Lung (tissue), 12 donors: ENCODE data around the gene ZNF318. TPM values are rescaled to one million over a fixed set of nuclear protein-coding genes. Genes with fewer than 3 reads are reported as not detected.

Experiments used
- ATAC-seq: fragments of 200-7000 bp; cut with Tn5 transposase; one replicate; pipeline ENCODE4 v1.9.1; 2020; ENCODE audit warnings: moderate number of reproducible peaks; ENCODE audit not compliant: insufficient read depth, low FRiP score
- DNase-seq, 3 donors: peaks; one replicate each; pipeline ENCODE4 v3.0.0-alpha.2; 2013 to 2017
- H3K27ac ChIP-seq, 2 donors: one replicate each; pipeline ENCODE4 v1.5.1; 2013; ENCODE audit warnings: mild to moderate bottlenecking in 2 of 2, moderate library complexity in 2 of 2, control low read depth in 1 of 2, inconsistent platforms in 1 of 2, low read depth in 1 of 2, low read length in 1 of 2
- H3K27me3 ChIP-seq, 3 donors: one replicate each; pipeline ENCODE4 v1.5.1; 2013; ENCODE audit warnings: low read length in 2 of 3; ENCODE audit not compliant: control insufficient read depth in 3 of 3, insufficient read depth in 3 of 3
- H3K36me3 ChIP-seq, 4 donors: one replicate each; pipeline ENCODE4 v1.5.1; 2013; ENCODE audit warnings: low read length in 4 of 4, mild to moderate bottlenecking in 1 of 4, moderate library complexity in 1 of 4; ENCODE audit not compliant: control insufficient read depth in 4 of 4, insufficient read depth in 4 of 4
- H3K4me1 ChIP-seq, 5 donors: one replicate each; pipeline ENCODE4 v1.5.1; 2013; ENCODE audit warnings: low read length in 5 of 5, mild to moderate bottlenecking in 2 of 5, moderate library complexity in 1 of 5; ENCODE audit not compliant: control insufficient read depth in 5 of 5, insufficient read depth in 5 of 5
- H3K4me3 ChIP-seq: one replicate; pipeline ENCODE4 v1.5.1; 2013; ENCODE audit warnings: mild to moderate bottlenecking, control low read depth, moderate library complexity
- H3K9ac ChIP-seq, 2 donors: one replicate each; pipeline ENCODE4 v1.5.1; 2013; ENCODE audit warnings: low read length in 2 of 2, control low read depth in 1 of 2; ENCODE audit not compliant: insufficient read depth in 1 of 2
- H3K9me3 ChIP-seq, 4 donors: one replicate each; pipeline ENCODE4 v1.5.1; 2013; ENCODE audit warnings: low read length in 3 of 4, mild to moderate bottlenecking in 1 of 4, moderate library complexity in 1 of 4; ENCODE audit not compliant: control insufficient read depth in 4 of 4, insufficient read depth in 3 of 4
- CTCF ChIP-seq: IDR thresholded peaks from 2 replicates; pipeline ENCODE4 v1.5.1; 2012; ENCODE audit warnings: mild to moderate bottlenecking; ENCODE audit errors: control extremely low read depth, extremely low read depth
- WGBS, 2 donors: extraction: QIAGEN DNeasy Blood & Tissue Kit; methylation state at CpG; one replicate each; pipeline ENCODE4 v1.1.7; 2013; 5-methylcytosine and 5-hydroxymethylcytosine counted together
- polyA plus RNA-seq, 2 donors: library from polyadenylated mRNA; stranded (reverse); fragments of 200-250 nt; gene quantifications; one replicate each; pipeline ENCODE4 v1.2.1, GENCODE V29; 2013
- total RNA-seq, 2 donors: library from RNA; depleted of rRNA in 1 of 2; stranded (reverse); fragments of >200 nt in 1 of 2; gene quantifications; one replicate each; pipeline ENCODE4 v1.2.1, GENCODE V29; 2014 to 2021
- donor health status: control.
- donor health status: control.
- donor health status: Bipolar disorder and iron deficiency.
- donor health status: healthy.
- donor health status: DM: yes; HTN: yes; CAD: no.

The ZNF318 gene
- total and polyA plus RNA-seq, 4 donors = 4.1 to 20.5 (median 8.8) TPM

DNA sequence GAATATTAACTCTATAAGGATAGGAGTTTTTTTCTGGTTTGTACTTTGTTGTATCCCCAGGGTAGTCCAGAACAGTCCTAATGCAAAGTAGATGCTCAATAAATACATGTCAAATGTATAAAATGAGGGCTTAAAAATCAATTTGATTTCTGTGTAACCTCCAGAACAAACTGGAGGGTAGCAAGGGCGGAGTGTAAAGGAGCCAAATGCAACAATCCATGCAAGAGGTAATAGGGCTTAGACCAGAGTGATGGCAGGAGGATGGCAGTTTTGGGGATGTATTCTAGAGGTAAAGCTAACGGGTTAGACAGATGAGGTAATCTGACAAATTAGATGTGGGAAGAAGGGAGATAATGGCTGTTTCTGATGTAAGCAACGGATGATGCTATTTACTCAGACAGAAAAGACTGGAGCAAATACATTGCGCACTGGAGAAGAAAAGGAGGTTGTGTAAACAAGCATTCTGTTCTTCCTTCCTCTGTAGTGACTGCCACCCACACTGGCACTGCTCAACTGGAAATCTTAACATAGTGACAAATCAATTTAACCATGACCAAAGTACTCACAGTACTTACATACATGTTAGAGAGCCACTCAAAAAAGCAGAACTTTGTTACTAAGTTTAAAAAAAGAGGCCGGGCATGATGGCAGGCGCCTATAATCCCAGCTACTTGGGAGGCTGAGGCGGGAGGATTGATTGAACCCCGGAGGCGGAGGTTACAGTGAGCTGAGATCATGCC is 2.0 kb downstream of the ZNF318 start:
- no peak for TF ChIP-seq CTCF
- Histone ChIP-seq H3K4me3 (no peak overlapping the region), H3K27me3 (no peaks in the 10 kb centered on the region), H3K27ac (no peak overlapping the region), H3K9ac (no peak overlapping the region), H3K9me3 (no peaks in the 10 kb centered on the region), H3K36me3 (peaks cover 11 to 20% (median 14%) of the 10 kb centered on the region in 4 donors), H3K4me1 (peaks cover 4 to 17% (median 5%) of the 10 kb centered on the region in 5 donors)
- WGBS, 2 donors = 53 to 63% methylated on average over 9 of the region's 9 CpGs
- DNase-seq (no peak), ATAC-seq (no peak)

DNA sequence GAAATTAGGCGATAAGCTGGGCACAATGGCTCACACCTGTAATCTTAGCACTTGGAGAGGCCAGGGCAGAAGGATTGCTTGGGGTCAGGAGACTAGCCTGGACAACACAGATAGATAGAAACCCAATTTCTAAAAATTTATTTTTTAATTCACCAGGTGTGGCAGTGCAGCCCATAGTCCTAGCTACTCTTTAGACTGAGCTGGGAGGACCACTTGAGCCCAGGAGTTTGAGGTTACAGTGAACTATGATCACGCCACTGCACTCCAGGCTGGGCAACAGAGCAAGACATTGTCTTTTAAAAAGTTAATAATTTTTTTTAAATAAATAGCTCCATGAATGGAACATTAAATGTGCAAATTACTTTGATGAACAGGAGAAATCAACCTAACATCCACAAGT is 8.2 kb downstream of the ZNF318 start:
- 92 to 93% methylated on average over 2 of the region's 2 CpGs for WGBS, 2 donors

GRCh38 chr6:43359831-43360230 is 9.6 kb downstream of the ZNF318 start:
- H3K27me3 ChIP-seq = no peaks in the 10 kb centered on the region
- no peak overlapping the region for H3K9ac ChIP-seq
- peaks cover 0 to 4% (median 0%) of the 10 kb centered on the region in 4 donors for H3K9me3 ChIP-seq
- no peak for TF ChIP-seq CTCF
- H3K4me1 ChIP-seq = no peaks in the 10 kb centered on the region
- 93% methylated on average over 1 of the region's 1 CpG for WGBS, 2 donors
- peaks cover 29 to 31% (median 30%) of the 10 kb centered on the region in 4 donors for H3K36me3 ChIP-seq
- no peak overlapping the region for H3K27ac ChIP-seq
- no peak overlapping the region for H3K4me3 ChIP-seq
- DNase-seq (no peak), ATAC-seq (no peak)

More for the DNA sequence above, 8.2 kb downstream of the ZNF318 start:
- ATAC-seq (no peak), DNase-seq (no peak)
- H3K4me3 ChIP-seq = no peak overlapping the region
- no peak for TF ChIP-seq CTCF
- no peak overlapping the region for H3K9ac ChIP-seq
- peaks cover 21 to 32% (median 27%) of the 10 kb centered on the region in 4 donors for H3K36me3 ChIP-seq
- peaks cover 0 to 4% (median 0%) of the 10 kb centered on the region in 4 donors for H3K9me3 ChIP-seq
- H3K27me3 ChIP-seq = no peaks in the 10 kb centered on the region
- H3K4me1 ChIP-seq = no peaks in the 10 kb centered on the region
- H3K27ac ChIP-seq = no peak overlapping the region
